ENCODE measurements around the gene ADAMTS6. TPM values are rescaled to one million over a fixed set of nuclear protein-coding genes. Genes with fewer than 3 reads are reported as not detected.

The ADAMTS6 gene
- total RNA-seq, 2 donors from 2014 or later, result 0.74 to 2.2 TPM

- no peak for DNase-seq (ENCODE audit: low spot score)
- no peaks in the 10 kb centered on the region for H3K27me3 ChIP-seq
- no peaks in the 10 kb centered on the region for H3K9me3 ChIP-seq
- no peaks in the 10 kb centered on the region for H3K36me3 ChIP-seq
- no peak overlapping the region for H3K27ac ChIP-seq
- H3K4me1 ChIP-seq, result no peaks in the 10 kb centered on the region
- H3K4me3 ChIP-seq, result no peak overlapping the region
- TF ChIP-seq CTCF (IDR thresholded peaks at IDR 0.05), result no peak
Measured at GRCh38 chr5:65292196-65292595, 189.5 kb downstream of the ADAMTS6 start.

GRCh38 chr5:65290677-65291076, 191.0 kb downstream of the ADAMTS6 start:
- no peak for DNase-seq (ENCODE audit: low spot score)
- Histone ChIP-seq H3K4me1 (no peaks in the 10 kb centered on the region), H3K36me3 (no peaks in the 10 kb centered on the region), H3K4me3 (no peak overlapping the region), H3K27ac (no peak overlapping the region), H3K9me3 (no peaks in the 10 kb centered on the region), H3K27me3 (no peaks in the 10 kb centered on the region)
- TF ChIP-seq CTCF (IDR thresholded peaks at IDR 0.05), result no peak

DNA sequence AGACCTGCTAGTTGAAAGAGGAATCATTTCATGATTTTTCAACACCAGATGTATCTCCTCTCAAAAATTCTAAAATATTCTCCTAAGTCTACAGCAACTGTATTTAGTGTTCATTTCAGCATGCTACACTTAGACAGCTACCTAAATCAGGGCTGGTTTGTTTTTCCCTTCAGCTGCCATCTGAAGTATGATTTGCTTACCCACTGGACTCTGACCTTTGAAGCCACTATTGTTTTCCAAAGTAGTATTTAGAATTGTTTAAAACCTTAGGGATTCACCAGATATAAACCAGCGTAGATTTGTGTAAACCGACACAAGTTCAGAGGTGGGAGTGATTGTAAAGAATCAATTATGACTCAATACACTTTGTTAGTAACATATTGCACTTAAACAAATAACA, 193.1 kb downstream of the ADAMTS6 start:
- no peak for TF ChIP-seq CTCF (IDR thresholded peaks at IDR 0.05)
- Histone ChIP-seq H3K27ac (no peak overlapping the region), H3K4me3 (no peak overlapping the region), H3K4me1 (no peaks in the 10 kb centered on the region), H3K9me3 (no peaks in the 10 kb centered on the region), H3K36me3 (no peaks in the 10 kb centered on the region), H3K27me3 (no peaks in the 10 kb centered on the region)
- DNase-seq (ENCODE audit: low spot score), result no peak

DNA sequence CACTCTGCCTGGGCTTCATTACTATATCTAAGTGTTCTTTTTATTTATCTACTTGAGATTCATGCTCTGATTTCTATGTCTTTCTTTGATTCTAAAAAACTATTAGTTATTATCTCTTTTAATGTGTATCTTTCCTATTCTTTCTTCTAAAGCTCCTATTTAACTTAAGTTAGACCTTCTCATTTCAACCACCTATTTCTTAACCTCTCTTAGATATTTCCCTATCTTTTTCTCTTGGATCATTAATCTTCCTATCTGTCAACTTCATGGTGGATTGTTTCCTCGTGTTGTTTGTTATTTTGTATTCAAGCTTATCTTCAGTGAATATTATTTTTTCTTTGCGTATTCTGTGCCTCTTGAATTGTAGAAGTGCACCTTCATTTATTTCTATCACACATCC, 202.1 kb downstream of the ADAMTS6 start:
- Histone ChIP-seq H3K4me3 (no peak overlapping the region), H3K9me3 (no peaks in the 10 kb centered on the region), H3K27me3 (no peaks in the 10 kb centered on the region), H3K27ac (no peak overlapping the region), H3K4me1 (no peaks in the 10 kb centered on the region), H3K36me3 (no peaks in the 10 kb centered on the region)
- TF ChIP-seq CTCF (IDR thresholded peaks at IDR 0.05), result no peak
- no peak for DNase-seq (ENCODE audit: low spot score)

DNA sequence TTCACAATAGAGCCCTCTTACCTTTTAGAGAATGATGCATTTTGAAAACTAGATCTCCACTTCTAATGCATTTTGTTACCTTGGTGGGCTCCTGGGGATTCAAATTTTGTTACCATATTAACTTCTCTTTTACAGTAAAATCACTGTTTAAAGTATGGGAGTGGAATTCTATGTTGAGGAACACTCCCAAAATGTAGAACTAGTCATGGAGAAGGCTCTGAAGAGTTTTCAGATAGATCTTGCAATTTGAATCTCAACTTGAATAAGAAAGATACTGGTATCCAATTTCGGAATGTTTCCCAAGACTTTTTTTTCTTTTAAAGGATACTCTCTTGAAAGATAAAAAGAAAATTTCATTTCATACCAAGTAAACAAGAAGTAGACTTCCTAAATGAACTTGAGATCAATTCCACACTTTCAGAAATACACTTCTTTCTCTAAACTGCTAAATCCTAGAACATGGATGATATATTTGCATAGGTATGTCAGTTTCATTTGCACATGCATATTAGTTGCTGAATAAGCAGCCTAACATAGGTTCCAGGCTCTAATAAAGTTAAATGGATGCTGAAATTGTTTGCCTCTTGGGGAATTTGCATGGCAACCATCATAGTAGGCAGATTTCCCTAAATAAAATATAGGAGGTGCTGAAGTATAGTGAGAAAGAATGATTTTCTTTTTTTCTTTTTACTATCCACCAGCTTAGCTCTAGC, 205.4 kb downstream of the ADAMTS6 start:
- no peak overlapping the region for H3K4me3 ChIP-seq

More for the DNA sequence above, 205.4 kb downstream of the ADAMTS6 start:
- Histone ChIP-seq H3K9me3 (no peaks in the 10 kb centered on the region), H3K27ac (no peak overlapping the region), H3K36me3 (no peaks in the 10 kb centered on the region), H3K27me3 (no peaks in the 10 kb centered on the region), H3K4me1 (no peaks in the 10 kb centered on the region)
- no peak for DNase-seq (ENCODE audit: low spot score)
- no peak for TF ChIP-seq CTCF (IDR thresholded peaks at IDR 0.05)
